GM08714 (cell line): ENCODE measurements around the gene AKAP4.

Source experiments
- H3K4me3 ChIP-seq: fragments of 200-500 bp; sonication (Bioruptor generic); 2 replicates; pipeline ENCODE4 v1.5.1; 2014; ENCODE audit warnings: mild to moderate bottlenecking, low read length, inconsistent platforms
- ZNF274 ChIP-seq: IDR thresholded peaks from 2 replicates; pipeline ENCODE4 v1.6.1; 2012; ENCODE audit warnings: mild to moderate bottlenecking, low read depth, low read length

AKAP4 gene

DNA sequence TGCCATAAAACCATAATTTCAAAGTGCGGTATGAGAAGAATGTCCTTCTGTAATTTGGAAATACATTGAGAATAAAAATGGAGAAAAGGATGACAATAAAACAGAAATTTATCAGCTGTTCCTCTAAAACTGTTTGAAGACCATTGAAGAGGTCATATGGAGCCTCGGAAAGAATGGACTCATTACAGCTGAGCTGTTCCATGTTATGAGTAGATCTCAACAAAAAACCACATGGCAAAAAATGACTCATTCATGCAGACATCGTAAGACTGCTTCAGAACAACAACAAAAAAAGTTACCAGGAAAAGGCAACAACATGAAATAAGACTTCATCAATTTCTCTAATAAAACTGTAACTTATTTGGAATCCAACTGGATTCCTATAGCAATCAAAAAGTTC, 39.7 kb downstream of the AKAP4 start:
- no peak for TF ChIP-seq ZNF274
- no peak overlapping the region for H3K4me3 ChIP-seq

DNA sequence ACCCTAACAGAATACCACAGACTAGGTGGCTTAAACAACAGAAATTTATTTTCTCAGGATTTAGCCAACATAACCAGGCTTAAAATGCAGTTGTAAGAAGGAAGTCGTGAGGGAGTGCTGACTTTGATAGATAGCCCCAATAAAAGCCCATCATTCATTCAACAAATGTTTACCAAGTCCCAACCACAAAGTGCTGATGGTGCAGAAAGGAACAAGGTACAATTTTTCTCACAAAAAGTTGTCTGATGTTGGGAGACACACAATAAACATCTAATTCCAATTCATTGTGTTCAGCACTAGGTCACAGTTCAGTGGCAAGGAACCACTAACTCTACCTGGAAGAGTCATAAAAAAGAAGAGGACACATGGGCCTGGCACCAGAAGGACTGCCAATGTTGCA, 42.2 kb downstream of the AKAP4 start:
- no peak overlapping the region for H3K4me3 ChIP-seq
- no peak for TF ChIP-seq ZNF274

DNA sequence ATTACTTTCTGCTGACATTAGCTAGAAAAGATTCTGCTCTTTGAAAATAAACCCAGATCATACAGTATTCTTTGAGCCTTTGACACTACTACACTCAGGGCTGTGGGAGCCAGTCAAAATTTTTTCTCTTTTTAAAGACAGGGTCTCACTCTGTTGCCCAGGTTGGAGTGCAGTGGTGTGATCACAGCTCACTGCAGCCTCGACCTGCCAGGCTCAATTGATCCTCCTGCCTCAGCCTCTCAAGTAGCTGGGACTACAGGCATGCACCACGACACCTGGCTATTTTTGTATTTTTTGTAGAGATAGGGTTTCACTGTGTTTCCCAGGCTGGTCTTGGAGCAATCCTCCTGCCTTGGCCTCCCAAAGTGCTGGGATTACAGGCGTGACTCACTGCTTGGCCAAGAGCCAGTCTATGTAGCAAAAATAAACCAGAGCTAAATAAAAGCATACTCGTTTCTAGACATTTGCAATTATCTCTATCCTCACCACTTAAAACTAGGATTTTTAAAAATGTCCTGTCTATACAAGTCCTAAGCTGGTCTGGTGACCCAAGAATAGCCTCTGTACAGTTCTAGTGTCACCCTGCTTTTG, 43.2 kb downstream of the AKAP4 start:
- TF ChIP-seq ZNF274: no peak
- H3K4me3 ChIP-seq: no peak overlapping the region

DNA sequence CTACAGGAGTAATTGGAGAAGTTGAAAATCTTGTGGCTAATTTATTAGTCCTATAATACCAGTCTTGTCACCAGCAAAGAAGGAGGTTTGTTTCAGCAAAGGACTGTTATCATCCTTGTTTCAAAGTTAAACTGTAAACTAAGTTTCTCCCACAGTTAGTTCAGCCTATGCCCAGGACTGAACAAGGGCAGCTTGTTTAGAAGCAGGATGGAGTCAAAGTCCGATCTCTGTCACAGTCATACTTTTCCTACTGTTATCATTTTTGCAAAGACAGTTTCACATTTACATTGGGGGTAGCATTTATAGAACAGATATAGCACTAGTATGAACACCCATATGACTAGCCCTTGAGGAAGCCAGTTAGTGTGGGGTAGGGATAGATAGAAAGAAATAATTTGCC, 46.4 kb downstream of the AKAP4 start:
- TF ChIP-seq ZNF274: no peak
- H3K4me3 ChIP-seq: no peak overlapping the region

DNA sequence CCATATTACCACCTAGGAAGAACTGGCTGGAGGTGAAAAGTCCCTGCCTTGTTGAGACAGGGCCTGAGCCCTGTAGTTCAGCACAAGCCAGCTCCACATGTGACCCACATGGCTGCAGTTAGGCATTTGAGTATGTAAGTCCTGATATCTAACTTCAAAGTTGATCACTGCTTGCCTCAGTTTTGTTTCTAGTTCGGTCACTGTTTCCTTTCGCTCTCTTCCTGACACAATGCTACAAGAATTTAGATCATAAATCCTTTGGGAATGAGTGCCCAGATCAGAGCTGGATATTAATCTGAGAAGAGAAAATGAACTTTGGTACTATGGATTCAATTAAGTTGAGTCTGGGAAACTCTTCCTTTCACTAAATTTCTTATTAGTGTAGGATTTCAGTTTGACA, 48.4 kb downstream of the AKAP4 start:
- no peak overlapping the region for H3K4me3 ChIP-seq
- TF ChIP-seq ZNF274: no peak

DNA sequence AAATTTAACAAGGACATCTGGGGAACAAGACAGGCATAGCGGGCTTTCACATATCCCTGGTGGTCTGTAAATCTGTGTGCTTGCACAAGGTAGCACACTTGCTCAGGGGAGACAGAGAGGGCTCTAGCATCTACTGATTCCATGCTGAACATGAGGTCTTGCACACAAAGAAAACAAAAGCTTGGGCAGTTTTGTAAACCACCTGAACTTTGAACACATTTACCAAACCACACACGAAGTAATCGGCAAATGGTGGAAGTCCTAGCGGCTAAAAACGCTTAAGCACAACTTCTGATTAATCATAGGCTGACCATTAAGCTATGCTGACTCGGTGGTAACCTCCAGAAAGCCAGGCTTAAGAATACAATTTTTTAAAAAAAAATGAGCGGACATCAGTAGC, 52.8 kb downstream of the AKAP4 start:
- no peak overlapping the region for H3K4me3 ChIP-seq
- TF ChIP-seq ZNF274: no peak
